Stimulated activated CD4-positive, alpha-beta T cell treated with anti-CD3 and anti-CD28 coated beads, Interleukin-4, amount 100 ng/mL, for 48 hours (primary cell): ENCODE data around the gene TSPO.
"Not testable (repeated sequence)": the region's sequence is repeated elsewhere in the genome, so short reads cannot be mapped to it uniquely, and the experiment has no call there.

Source experiments
- DNase-seq, 2 donors: peaks; one replicate each; pipeline ENCODE4 v3.0.0-alpha.2; 2020; ENCODE audit warnings: low read depth in 2 of 2

TSPO gene

DNA sequence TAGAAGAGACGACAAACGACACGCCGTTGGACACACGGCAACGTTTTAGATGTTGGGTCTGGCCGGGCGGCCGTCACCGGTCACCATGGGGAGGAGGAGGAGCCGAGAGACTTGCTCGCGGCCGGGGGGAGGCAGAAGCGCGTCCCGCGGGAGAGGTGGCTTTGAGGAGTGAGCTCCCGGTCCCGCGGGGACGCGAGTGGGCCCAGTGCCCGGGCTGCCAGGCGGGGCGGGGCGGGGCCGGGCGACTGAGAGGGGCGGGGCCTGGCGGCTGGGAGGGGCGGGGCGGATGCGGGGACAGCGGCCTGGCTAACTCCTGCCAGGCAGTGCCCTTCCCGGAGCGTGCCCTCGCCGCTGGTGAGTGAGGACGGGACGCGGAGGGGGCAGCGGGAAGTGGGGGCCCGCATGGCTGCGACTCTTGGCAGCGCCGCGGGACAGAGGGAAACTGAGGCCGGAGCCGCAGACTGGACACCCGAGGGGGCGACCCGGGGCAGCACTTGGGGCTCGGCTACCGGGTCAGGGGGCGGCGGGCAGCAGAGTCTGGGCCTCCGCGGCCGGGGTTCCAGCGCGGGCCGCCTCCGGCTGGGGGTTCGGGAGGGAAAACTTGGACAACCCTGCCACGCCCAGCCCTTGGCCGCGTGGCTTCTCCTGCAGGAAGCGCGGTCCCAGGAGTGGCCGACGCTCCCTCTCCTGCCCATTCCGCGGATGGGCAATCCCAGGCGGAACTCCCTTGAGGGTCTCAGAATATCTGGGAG, at the start of gene TSPO:
TSS of gene TSPO (plus strand) at position 309 of the 752 bp plus-strand sequence. CDS start 7,680 bp downstream, outside the sequence.
- DNase-seq, result peak; percentile 58 to 66

DNA sequence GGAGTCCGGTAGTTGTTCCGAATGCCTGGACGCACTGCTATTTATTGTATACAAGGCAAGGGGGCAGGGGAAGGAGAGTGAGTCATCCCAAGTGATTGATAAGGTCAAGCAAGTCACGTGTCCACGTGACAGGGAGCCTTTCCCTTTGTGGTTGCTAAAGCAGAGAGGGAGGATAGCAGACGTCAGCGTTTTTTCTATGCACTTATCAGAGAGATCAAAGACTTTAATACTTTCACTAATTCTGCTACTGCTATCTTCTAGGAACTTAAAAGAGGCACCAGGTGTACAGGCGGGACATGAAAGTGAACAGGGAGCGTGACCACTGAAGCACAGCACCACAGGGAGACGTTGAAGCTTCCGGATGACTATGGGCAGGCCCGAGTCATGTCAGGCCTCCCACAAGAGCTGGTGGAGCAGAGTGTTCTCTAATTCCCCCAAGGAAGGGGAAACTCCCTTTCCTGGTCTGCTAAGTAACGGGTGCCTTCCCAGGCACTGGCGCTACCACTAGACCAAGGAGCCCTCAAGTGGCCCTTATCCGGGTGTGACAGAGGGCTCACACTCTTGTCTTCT, 47.2 kb upstream of the TSPO start:
- DNase-seq, result not testable (repeated sequence)

DNA sequence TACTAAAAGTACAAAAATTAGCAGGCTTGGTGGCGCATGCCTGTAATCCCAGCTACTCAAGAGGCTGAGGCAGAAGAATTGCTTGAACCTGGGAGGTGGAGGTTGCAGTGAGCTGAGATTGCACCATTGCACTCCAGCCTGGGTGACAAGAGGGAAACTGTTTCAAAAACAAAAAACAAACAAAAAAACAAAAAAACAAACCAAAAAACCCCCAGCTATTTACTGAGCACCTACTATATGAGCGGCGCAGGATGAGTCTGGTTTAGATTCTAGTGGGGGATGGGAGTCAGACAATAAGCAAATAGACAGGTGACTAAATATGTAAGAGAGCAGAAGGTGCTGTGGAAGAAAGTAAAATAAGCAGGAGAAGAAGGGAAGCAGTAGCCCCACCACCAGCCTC, 46.4 kb upstream of the TSPO start:
- DNase-seq, result not testable (repeated sequence)

DNA sequence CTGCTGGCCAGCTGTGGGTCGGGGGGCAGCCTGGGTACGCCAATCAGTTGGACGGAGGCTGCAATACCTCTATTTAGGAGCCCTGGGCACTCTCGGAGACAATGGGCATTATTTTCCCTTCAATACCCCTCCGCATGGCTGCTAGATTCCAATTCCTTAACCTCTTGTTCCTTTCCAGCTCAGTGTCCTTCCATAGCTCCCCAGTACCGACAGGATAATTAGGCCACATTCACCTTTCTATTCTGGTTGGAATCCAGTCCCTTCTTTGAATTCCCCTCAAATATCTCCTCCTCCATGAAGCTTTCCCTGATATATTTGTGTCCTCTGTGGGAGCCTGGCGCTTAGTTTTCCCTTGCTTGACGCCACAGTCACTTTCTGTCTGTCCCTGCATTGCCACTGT, 45.1 kb upstream of the TSPO start:
- DNase-seq, result no peak

DNA sequence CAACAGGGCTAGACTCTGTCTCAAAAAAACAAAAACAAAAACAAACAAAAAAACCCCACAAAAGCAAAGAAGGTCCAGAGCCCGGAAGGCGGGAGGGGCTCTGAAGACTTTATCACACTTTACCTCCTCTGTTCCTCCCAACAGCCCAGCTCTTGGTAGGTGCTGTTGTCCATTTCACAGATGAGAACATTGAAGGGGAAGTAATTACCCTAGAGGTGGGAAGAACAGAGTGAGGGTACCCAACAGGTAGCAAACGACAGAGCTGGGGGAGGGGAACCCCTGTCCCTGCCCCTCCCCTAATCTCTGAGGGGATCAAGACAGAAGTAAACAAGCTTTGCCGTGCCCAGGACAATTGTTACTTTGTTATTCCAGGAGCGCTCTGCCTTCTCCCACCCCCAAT, 41.8 kb upstream of the TSPO start:
- no peak for DNase-seq

DNA sequence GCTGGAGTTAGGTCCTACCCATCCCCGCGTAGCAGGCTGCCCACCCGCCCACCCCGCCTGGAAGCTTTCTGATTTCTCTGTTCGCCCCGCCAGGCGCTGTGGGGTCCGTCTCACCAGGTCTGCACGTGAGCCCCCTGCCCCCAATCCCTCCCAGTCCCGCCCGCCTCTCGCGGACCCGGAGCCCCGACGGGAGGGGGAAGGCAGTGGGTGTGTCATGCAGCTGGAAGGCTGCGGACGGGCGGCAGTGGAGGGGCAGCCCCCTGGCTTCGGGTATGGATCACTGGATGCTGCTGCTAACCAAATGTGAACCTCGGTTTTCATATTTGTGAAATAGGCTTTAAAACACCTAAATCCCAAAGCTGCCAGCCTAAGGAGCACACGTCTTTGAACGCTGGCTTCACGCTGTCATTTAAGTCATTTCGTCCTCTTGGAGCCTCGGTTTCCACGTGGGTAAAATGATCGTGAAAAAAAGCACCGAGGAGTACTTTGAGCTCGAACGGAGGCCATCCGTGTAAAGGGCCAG, 41.4 kb upstream of the TSPO start:
- no peak for DNase-seq

DNA sequence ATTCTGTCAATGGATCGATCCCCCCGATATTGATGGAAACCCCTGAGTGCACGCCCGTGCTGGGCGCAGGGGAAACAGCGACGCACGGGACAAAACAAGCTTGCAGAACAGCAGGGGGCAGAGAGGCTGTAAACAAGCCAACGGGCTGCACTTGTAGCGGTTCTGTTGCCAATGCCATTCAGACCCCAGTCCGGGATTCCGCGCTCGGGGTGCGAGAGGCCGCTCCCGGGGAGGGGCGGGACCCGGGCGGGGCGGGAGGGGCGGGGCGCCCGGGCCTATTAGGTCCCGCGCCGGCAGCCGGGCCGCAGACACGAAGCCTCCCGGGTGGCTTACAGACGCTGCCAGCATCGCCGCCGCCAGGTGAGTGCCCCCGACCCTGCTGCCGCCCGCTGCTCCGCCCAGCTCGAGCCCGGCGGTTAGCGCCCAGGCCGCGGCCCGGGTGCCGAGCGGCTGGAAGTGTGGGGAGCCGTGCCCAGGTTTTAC, 40.9 kb upstream of the TSPO start, which contains the start of gene BIK:
TSS of gene BIK (plus strand) at position 307 of the 483 bp plus-strand sequence. CDS start 13,273 bp downstream, outside the sequence.
- DNase-seq, result peak in 1 of 2 donors; percentile 18

DNA sequence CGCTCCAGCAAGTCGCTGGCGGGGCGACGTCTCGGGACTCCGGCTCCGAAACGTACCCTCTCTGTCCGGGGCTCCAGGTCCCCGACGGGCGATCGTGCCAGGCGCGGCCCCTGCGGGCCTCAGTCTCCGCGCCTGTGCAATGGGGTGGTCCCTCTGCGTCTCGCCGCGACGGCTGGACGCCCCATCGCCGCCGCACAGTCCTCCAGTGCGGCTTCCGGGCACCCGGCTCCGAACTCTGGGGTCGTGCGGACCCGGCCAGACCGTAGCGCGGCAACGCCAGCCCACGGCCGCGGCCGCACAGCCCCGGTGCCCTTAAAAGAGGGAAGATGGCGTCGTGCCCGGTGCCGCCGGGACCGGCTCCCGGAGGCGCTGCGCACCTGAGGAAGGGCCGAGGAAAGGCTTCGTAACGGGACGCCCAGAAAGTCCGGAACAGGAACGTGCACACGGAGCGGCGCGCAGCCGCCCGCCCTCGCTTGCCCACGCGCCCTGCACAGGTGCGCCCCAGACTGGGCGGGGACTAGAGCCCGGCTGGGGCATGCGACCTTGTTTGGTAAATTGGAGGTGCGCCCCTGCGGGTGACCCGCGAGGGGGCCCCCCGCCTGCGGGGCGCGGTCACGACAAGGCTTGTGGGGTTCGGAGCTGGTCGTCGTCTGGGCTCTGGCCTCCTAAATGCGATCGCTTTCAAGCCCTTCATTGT, 40.3 kb upstream of the TSPO start:
- peak in 1 of 2 donors; percentile 17 for DNase-seq

DNA sequence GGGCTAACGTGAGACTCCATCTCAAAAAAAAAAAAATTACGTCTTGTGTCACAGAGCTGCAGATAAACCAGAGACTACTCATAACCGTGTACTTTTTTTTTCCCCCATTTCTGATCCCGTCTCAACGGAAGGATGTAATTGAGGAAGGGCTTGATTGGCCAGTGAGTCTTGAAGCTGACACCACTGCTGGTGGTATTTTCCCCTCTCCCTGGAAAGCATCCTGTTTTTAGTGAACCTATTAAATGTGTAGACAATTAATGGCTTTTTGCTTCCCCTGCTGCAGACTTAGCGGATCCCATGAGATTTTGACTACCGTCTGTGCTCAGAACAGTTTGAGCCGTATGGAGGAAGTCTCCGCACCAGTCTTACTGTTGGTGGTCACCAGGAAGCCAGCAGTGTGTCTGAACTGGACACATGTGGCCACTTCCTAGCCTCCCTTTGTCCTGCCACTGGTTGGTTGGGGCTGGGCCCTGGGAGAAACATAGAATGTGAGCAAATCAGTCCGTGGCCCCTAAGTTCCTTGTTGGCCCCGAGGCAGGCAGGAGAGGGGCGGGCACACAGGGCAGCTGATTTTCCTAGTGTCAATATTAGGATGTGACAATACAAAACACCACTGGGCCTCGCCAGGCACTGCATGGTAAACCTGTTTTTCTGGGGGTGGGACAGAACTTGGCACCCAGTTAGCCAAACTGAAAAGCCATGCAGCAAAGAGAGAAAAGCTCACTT, 37.7 kb upstream of the TSPO start:
- DNase-seq, result no peak

DNA sequence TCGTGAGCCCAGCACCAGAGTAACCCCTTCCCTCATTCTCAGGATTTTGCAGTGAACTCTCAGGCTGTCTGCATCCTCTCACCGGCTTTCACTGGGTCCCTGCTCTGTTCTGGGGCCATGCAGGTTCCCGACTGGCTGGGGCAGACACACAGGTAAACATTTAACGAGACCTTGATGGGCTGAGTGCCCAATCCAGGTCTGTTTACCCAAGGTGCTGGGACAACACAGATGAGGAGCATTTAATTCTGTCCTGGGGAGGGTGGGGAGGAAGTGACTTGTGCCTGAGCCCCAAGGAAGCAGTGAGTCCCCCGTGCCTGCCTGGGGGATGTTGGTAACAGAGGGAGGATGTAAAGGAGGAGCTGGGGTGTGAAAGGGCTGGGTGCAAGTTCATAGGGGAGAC, 36.4 kb upstream of the TSPO start:
- no peak for DNase-seq

DNA sequence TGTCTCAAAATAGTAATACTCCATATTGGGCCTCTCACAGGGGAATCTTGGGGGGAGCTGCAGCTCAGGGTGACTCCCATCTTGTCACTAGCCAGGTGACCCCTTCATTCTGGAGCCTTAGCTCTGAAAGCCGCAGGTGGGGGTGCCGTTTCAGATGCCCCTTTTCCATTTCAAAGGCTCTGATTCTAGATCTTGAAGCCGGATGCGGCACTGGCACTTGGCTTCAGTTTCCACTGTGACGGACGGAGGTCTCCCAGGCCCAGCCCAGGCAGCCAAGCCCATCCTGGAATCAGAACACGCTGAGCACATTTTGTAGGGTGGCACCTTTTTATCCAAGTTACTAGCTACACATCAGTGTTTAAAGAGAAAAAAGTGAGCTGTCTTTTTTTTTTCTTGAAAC, 34.4 kb upstream of the TSPO start:
- DNase-seq, result no peak

DNA sequence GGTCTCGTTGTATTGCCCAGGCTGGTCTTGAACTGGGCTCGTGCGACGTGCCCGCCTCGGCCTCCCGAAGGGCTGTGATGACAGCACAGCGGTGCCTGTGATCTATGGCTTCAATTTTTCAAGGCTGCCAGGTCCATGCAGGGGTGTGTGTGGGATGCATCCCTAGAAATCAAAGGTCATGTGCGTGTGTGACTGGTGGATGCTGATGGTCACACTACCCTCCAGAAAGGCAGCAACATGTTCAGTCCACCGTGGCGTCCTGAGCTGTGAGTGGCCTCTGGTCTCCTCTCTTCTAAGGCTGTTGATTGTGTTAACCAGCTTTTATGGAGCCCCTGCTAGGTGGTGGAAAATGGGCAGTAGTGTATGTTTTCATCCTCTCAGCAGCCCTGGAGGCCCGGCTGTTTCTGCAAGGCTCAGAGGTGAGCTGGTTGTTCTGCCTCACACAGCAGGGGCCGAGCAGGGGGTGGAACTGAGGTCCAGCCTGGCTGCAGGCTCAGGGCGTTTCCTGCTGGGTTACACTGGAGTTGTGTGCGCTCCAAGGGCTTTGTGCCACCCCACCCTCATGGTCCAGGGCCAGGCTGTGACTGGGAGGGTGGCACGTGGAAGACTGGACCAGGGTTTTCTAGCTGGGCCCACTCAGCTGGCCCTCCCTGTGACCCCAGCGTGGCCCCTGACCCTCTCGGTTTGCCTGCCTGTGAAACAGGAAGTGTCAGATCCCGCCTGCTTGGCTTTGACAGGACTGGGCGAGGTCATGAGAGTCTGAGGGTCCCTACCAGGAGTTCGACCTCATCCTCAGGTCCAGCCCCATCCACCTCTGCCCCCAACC, 33.1 kb upstream of the TSPO start:
- no peak for DNase-seq

DNA sequence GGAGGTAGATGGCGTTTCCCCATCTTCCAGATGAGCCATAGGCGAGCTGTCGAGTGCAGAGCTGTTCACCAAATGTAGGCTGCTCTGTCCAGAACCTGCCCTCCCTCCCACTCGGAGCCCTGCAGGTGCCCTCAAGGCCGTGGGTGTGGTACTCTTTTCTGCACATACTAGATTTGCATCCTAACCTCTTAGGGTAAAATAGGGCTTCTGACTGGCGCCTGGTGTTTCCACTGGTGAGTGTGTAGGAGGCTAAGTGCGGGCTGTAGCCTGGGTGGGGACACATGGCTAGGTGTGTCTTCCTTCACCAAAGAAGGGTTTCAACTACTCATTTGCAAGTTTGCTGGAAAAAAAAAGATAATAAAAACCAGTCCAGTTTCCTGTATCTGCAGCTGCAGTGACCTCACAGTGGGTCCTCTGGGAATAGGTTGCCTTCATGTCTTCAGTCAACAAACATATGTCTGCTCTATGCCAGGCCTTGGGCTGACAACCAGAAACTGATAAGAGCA, 32.4 kb upstream of the TSPO start:
- no peak for DNase-seq

DNA sequence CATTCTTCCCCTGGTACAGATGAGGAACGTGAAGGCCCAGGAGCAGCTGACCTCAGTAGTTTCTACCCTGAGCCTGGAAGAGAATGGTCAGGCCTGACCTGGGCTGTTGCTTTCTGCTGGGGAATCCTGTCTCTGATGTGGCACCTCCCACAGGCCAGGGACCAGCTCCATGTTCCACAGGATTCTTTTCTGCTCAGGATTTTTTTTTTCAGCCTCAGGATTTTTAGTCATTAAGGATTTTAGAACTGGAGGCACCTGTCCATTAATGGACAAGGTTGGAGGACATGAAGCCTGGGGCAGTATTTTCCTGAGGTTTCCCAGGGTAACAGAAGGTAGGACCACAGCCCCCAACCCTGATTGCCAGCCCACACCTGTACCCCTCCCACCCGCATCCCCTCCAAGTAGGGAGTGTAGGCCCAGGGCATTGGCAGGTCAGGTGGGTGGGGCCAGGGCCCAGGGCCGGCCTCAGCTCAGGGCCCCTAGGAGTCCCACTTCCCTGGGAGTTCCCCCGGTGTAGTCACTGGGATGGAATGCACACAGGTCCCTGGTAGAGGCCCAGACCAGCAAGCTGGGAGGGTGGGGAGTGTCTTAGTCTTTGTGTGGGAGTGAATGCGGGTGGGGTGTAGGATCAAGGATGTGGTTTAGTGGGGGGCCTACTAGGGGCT, 24.7 kb upstream of the TSPO start:
- no peak for DNase-seq

DNA sequence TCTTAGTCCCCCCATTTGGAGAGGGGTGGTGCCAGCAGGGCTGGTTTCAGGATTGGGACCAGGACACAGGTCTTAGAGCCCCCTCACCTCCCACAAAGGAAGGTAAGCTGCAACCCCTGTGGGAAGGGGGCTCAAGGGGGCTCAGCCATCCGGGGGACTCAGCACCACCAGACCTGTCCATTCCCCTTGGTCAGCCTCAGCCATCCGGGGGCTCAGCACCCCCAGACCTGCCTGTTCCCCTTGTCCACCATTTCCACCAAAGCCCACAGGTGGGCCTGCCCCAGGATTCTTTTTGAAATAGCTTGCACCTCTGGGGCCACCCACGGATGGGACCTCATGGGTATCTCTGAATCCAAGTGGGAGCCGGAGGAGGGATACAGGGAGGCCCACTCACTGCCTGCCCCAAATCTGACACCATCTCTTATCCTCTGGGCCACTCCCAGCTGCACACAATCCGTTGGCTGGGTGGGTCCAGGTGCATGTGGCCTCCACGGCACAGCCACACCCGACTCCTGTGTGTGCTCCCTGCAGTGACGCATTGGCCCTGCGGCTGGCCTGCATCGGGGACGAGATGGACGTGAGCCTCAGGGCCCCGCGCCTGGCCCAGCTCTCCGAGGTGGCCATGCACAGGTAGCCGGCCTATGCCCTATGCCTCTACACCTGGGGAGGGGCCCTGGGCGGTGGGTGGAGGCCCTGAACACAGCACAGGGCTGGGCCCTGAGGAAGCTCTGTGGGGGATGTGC, 24.0 kb upstream of the TSPO start:
- DNase-seq, result no peak

DNA sequence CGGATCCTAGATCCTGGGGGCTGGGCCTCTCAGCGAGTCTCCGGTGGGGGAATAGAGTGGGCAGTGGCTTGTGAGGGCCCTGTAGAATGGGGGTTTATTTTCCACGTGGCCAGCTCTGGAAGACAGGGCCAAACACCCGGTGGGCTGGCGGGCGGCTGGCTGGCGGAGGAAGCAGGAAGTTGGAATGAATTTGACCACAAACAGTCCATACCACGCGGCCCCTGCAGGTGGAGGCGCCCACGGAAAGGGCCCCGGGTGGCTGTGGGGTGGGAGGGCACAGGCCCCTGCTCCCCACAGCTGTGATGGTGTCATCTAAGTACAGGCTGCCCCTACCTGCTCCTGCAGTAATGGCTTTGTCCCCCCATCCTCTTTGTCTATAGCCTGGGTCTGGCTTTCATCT, 23.2 kb upstream of the TSPO start:
- no peak for DNase-seq

DNA sequence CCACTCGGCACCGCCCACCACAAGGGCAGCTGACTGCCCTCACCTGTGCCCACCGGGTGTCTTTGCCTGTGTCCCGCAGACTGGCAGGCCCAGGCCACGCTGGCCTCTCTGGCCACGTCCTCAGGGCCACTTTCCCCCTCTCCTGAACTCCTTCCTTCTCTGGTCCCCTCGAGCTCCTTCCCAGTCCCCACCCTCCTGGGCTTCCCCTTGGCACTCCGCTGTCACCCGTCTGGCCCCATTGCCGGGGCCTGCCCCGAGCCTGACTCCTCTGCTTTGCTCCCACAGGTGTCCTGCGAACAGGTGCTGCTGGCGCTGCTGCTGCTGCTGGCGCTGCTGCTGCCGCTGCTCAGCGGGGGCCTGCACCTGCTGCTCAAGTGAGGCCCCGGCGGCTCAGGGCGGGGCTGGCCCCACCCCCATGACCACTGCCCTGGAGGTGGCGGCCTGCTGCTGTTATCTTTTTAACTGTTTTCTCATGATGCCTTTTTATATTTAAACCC, 22.4 kb upstream of the TSPO start:
- no peak for DNase-seq

DNA sequence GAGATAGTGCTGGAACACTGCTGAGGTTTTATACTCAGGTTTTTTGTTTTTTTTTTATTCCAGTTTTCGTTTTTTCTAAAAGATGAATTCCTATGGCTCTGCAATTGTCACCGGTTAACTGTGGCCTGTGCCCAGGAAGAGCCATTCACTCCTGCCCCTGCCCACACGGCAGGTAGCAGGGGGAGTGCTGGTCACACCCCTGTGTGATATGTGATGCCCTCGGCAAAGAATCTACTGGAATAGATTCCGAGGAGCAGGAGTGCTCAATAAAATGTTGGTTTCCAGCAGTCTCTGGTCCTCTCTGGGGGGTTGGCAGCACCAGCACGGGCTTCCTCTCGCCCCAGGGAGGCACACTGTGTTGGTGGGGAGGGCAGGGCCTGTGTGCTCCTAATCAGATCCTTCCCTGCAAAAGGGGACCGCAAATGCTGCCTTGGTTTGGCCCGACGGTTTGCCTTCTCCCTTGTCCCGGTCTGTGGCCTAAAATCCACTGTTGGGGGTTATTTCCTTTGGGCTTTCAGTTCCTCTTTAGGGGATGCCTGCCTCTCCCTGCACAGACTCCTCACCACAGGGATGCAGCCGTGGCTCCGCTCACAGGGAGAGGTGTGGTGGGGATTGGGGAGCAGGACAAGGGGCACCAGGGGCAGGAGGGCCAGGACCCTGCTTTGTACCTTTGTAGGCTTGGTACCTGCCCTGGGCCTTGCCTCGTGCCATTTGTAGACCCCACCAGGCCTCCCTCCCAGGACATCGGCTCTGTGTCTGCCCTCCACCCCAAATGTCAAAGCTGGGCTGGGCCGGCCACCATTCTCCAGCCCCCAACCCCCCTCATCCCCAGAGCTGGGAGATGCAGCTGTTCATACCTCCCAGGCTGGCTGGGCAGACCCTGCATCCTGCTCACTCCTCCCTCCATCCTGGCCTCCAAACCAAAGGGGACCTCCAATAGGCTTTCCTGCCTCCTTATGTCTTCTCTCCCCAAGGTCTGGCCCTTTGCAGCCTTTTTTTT, 21.6 kb upstream of the TSPO start:
- no peak for DNase-seq
